ENCODE results near the gene CD109.
"Not testable (repeated sequence)": the region's sequence is repeated elsewhere in the genome, so short reads cannot be mapped to it uniquely, and the experiment has no call there.

CD109 gene

DNA sequence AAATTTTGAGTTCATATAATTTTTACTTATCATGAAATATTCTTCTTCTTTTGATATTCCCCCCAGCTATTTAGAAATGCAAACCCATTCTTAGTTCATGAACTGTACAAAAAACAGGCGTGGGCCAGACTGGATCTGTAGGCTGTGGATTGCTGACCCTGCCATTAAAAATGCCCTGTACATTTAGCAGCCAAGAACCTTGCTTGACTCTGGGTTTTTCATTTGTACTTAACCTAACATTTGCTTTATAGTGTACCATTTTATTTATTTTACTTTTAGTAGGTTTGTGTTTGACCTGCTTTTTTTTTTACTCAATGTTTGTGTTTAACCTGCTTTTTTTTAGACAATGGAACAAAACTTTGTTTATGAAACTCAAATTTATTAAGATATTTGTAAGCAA lies 14.9 kb downstream of the CD109 start:
- no peak overlapping the region for H3K27ac ChIP-seq (ENCODE audit: low read depth, low read length)
- H3K9me3 ChIP-seq (ENCODE audit: control insufficient read depth, insufficient read depth, low read depth, low read length): no peaks in the 10 kb centered on the region
- no peaks in the 10 kb centered on the region for H3K36me3 ChIP-seq (ENCODE audit: control insufficient read depth, insufficient read depth, low read length)
- H3K9ac ChIP-seq (ENCODE audit: low read length): no peak overlapping the region
- peaks cover 14% of the 10 kb centered on the region for H3K4me1 ChIP-seq (ENCODE audit: control insufficient read depth, insufficient read depth, low read length)
- H3K4me3 ChIP-seq (ENCODE audit: low read depth, low read length): no peak overlapping the region
- no peaks in the 10 kb centered on the region for H3K27me3 ChIP-seq (ENCODE audit: control insufficient read depth, insufficient read depth, low read length)

DNA sequence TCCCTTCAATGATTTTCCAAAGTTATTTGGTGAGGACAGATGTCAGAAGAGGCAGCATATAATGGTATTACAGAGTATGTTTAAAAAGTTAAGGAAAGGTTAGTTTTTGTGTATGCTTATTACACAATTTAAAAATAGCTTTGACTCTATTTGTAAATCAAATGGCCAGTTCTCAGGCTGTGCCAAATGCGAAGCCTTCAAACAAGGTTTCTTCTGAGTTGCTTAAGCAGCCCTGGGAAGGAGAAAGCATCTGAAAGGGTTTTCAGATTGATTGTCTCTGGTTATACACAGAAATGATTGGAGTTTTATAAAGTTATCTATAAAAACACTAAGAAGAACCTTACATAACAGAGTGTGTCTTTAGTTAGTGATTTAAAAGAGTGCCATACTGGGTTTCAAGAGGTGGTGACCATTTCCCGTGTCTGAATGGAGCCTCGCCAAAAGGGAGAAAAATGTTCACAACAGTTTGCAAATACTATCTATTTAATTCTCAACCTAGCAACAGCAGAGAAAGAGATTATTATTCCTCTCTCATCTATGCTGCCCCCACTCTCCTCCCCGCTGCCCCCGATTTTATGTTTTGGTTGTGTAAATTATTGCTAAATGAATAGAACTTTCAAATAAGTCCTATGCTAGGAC lies 16.7 kb downstream of the CD109 start:
- Histone ChIP-seq H3K9me3 (ENCODE audit: control insufficient read depth, insufficient read depth, low read depth, low read length) (no peaks in the 10 kb centered on the region), H3K27ac (ENCODE audit: low read depth, low read length) (no peak overlapping the region), H3K4me3 (ENCODE audit: low read depth, low read length) (no peak overlapping the region), H3K4me1 (ENCODE audit: control insufficient read depth, insufficient read depth, low read length) (peaks cover 14% of the 10 kb centered on the region), H3K36me3 (ENCODE audit: control insufficient read depth, insufficient read depth, low read length) (no peaks in the 10 kb centered on the region), H3K9ac (ENCODE audit: low read length) (no peak overlapping the region), H3K27me3 (ENCODE audit: control insufficient read depth, insufficient read depth, low read length) (no peaks in the 10 kb centered on the region)

DNA sequence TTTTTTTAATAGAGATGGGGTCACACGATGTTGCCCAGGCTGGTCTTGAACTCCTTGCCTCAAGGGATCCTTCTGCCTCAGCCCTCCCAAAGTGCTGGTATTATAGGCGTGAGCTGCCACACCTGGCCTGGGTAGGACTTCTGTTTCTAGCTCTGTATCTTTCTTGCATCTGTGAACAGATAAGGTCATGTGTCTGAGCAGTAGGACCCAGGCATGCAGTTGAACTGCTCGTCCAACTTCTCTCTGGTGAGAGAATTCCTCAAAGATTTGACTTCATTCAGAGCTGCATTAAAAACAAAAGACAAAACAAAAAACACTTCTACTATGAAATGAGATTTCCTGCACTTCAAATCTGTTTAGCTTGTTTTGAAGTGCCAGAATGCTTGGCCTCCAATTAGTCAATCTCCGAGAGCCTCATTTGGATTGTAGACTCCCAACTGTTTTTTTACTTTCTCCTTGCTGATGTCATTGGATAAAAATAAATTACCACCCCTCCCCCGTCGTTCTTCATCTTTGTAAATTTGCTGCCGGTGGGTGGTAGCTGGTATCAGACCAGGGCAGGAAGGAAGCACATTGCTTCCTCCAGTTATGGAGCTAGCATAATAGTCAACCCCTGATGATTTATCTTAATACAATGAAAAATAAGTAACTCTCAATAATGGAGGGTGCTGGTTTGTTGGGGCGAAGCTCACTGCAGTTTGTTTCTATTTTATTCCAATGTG lies 17.6 kb downstream of the CD109 start:
- Histone ChIP-seq H3K27me3 (ENCODE audit: control insufficient read depth, insufficient read depth, low read length) (no peaks in the 10 kb centered on the region), H3K9ac (ENCODE audit: low read length) (no peak overlapping the region), H3K9me3 (ENCODE audit: control insufficient read depth, insufficient read depth, low read depth, low read length) (no peaks in the 10 kb centered on the region), H3K4me3 (ENCODE audit: low read depth, low read length) (no peak overlapping the region), H3K4me1 (ENCODE audit: control insufficient read depth, insufficient read depth, low read length) (peaks cover 14% of the 10 kb centered on the region), H3K36me3 (ENCODE audit: control insufficient read depth, insufficient read depth, low read length) (no peaks in the 10 kb centered on the region), H3K27ac (ENCODE audit: low read depth, low read length) (no peak overlapping the region)

DNA sequence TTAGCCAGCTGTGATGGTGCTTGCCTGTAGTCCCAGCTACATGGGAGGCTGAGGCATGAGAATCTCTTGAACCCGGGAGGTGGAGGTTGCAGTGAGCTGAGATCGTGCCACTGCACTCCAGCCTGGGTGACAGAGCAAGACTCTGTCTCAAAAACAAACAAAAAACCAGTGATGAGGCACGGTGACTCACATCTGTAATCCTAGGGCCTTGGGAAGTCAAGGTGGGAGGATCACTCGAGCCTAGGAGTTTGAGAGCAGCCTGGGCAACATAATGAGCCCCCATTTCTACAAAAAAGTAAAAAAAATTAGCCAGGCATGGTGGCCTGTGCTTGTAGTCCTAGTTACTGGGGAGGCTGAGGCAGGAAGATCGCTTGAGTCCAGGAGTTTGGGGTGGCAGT lies 19.1 kb downstream of the CD109 start:
- H3K4me3 ChIP-seq (ENCODE audit: low read depth, low read length); H3K27me3 ChIP-seq (ENCODE audit: control insufficient read depth, insufficient read depth, low read length); H3K9ac ChIP-seq (ENCODE audit: low read length); H3K36me3 ChIP-seq (ENCODE audit: control insufficient read depth, insufficient read depth, low read length); H3K27ac ChIP-seq (ENCODE audit: low read depth, low read length); H3K9me3 ChIP-seq (ENCODE audit: control insufficient read depth, insufficient read depth, low read depth, low read length): not testable (repeated sequence)
- H3K4me1 ChIP-seq (ENCODE audit: control insufficient read depth, insufficient read depth, low read length): peaks cover 14% of the 10 kb centered on the region

DNA sequence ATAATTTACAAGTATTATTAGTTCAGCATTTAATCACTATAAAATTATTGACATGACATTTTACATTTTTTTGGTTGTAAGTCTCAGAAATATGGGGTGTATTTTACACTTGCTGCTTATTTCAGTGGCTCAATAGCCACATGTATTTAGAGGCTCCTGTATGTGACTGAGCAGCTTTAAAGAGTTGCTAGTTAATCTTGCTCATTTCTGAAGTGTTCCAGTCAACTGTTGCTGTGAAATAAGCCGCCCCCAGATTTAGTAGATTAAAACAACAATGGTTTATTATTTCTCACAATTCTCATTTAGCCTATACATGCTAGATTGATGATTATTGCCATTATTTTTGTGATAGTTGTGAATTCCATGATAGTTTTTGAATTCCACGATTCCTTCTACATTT lies 23.0 kb downstream of the CD109 start:
- no peak overlapping the region for H3K9ac ChIP-seq (ENCODE audit: low read length)
- no peaks in the 10 kb centered on the region for H3K9me3 ChIP-seq (ENCODE audit: control insufficient read depth, insufficient read depth, low read depth, low read length)
- H3K4me3 ChIP-seq (ENCODE audit: low read depth, low read length): no peak overlapping the region
- no peaks in the 10 kb centered on the region for H3K27me3 ChIP-seq (ENCODE audit: control insufficient read depth, insufficient read depth, low read length)
- peaks cover 4% of the 10 kb centered on the region for H3K4me1 ChIP-seq (ENCODE audit: control insufficient read depth, insufficient read depth, low read length)
- no peak overlapping the region for H3K27ac ChIP-seq (ENCODE audit: low read depth, low read length)
- no peaks in the 10 kb centered on the region for H3K36me3 ChIP-seq (ENCODE audit: control insufficient read depth, insufficient read depth, low read length)

DNA sequence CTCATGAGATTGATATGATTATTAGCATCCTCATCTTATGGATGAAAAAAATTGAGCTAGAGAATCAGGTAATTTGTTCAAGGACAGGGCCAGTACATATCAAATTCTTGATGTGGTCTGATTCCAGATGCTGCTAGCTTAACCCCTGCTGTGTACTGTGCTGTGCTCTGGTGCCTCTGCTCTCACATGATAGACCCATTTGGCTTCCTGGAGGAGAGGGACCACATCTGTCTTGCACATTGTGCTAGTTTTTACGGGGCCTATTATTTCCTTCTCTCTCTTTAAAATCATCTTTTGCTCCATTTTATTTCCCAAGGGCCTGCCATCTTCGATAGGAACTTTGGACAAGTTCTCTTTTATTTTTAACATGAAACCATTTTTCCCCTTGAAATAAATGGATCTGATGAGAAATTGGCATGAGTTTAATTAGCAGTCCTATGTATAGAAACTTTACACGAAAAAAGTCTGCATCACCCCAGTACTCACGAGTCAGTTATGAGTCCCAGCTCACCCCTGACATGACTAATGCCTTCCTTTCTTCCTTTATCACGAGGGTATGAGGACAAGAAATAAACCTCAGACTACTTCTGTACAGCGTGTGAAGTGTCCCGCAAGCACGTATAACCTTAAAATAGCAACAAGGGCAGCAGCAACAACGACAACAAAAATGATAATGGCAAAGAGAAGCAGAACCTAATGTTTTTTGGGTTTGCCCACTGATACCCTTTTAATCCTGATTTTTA lies 26.5 kb downstream of the CD109 start:
- Histone ChIP-seq H3K4me3 (ENCODE audit: low read depth, low read length) (no peak overlapping the region), H3K4me1 (ENCODE audit: control insufficient read depth, insufficient read depth, low read length) (no peaks in the 10 kb centered on the region), H3K27ac (ENCODE audit: low read depth, low read length) (no peak overlapping the region), H3K9ac (ENCODE audit: low read length) (no peak overlapping the region), H3K27me3 (ENCODE audit: control insufficient read depth, insufficient read depth, low read length) (no peaks in the 10 kb centered on the region), H3K36me3 (ENCODE audit: control insufficient read depth, insufficient read depth, low read length) (no peaks in the 10 kb centered on the region), H3K9me3 (ENCODE audit: control insufficient read depth, insufficient read depth, low read depth, low read length) (no peaks in the 10 kb centered on the region)

DNA sequence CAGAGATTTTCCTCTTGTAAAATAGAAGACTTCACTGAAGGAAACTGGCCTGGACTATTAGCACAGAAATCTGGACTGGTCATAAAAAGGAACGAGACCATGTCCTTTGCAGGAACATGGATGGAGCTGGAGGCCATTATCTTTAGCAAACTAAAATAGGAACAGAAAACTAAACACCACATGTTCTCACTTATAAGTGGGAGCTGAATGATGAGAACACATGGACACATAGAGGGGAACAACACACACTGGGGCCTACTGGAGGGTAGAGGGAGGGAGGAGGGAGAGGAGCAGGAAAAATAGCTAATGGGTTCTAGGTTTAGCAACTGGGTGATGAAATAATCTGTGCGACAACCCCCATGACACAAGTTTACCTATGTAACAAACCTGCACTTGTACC lies 27.5 kb downstream of the CD109 start:
- not testable (repeated sequence) for H3K27me3 ChIP-seq (ENCODE audit: control insufficient read depth, insufficient read depth, low read length); H3K9me3 ChIP-seq (ENCODE audit: control insufficient read depth, insufficient read depth, low read depth, low read length); H3K9ac ChIP-seq (ENCODE audit: low read length); H3K4me3 ChIP-seq (ENCODE audit: low read depth, low read length); H3K27ac ChIP-seq (ENCODE audit: low read depth, low read length); H3K36me3 ChIP-seq (ENCODE audit: control insufficient read depth, insufficient read depth, low read length); H3K4me1 ChIP-seq (ENCODE audit: control insufficient read depth, insufficient read depth, low read length)

DNA sequence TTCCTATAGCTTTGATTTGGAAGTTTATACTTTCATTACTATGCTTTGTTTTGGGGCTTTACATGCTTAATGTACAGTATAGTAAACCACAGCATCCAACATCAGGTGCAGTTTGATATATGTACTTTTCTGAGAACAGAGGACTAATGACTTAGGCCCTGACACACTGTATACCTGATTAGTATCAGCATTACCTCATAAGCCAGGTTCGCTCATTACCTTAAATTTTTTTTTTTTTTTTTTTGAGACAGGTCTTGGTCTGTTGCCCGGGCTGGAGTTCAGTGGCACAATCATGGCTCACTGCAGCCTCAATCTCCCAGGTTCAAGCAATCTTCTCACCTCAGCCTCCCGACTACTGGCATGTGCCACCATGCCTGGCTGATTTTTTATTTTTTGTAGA lies 28.4 kb downstream of the CD109 start:
- Histone ChIP-seq H3K9ac (ENCODE audit: low read length) (no peak overlapping the region), H3K4me3 (ENCODE audit: low read depth, low read length) (no peak overlapping the region), H3K4me1 (ENCODE audit: control insufficient read depth, insufficient read depth, low read length) (no peaks in the 10 kb centered on the region), H3K27me3 (ENCODE audit: control insufficient read depth, insufficient read depth, low read length) (no peaks in the 10 kb centered on the region), H3K36me3 (ENCODE audit: control insufficient read depth, insufficient read depth, low read length) (no peaks in the 10 kb centered on the region), H3K27ac (ENCODE audit: low read depth, low read length) (no peak overlapping the region), H3K9me3 (ENCODE audit: control insufficient read depth, insufficient read depth, low read depth, low read length) (no peaks in the 10 kb centered on the region)

DNA sequence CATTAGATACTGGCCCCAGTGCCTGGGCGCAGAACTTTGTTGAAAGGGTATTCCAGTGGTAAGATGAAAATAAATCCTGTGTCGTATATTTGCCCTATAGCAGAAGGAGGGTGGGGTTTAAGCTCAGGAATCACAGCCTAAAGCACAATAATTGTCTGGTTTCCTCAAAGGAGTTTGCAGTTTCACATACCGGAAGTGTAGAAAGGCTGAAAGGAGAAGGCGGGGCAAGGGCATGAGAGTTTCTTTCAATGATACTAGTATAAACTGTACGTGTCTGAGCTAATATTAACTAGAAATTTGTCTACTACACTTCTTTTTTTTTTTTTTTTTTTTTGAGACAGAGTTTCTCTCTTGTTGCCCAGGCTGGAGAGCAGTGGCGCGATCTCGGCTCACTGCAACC lies 29.2 kb downstream of the CD109 start:
- H3K27me3 ChIP-seq (ENCODE audit: control insufficient read depth, insufficient read depth, low read length); H3K9me3 ChIP-seq (ENCODE audit: control insufficient read depth, insufficient read depth, low read depth, low read length); H3K27ac ChIP-seq (ENCODE audit: low read depth, low read length); H3K36me3 ChIP-seq (ENCODE audit: control insufficient read depth, insufficient read depth, low read length); H3K4me1 ChIP-seq (ENCODE audit: control insufficient read depth, insufficient read depth, low read length); H3K4me3 ChIP-seq (ENCODE audit: low read depth, low read length); H3K9ac ChIP-seq (ENCODE audit: low read length): not testable (repeated sequence)

DNA sequence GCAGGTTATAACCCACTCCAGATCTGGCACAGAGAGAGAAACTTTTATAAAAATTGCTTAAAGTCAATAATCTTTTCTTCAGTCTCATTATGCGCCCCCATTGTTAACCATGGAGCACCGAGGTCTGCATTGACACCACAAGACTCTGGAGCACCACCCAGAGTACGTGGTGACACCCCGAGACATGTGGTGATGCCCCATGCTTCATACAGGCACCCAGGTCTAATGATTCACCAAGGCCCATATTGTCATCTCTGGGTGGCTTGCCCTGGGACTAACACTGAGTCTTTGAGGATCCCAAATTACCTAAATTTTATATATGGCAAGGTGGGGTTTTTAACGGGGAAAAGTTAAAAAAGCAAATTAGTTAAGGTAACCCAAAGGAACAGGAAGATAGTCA lies 31.1 kb downstream of the CD109 start:
- H3K36me3 ChIP-seq (ENCODE audit: control insufficient read depth, insufficient read depth, low read length): no peaks in the 10 kb centered on the region
- H3K9me3 ChIP-seq (ENCODE audit: control insufficient read depth, insufficient read depth, low read depth, low read length): no peaks in the 10 kb centered on the region
- no peaks in the 10 kb centered on the region for H3K4me1 ChIP-seq (ENCODE audit: control insufficient read depth, insufficient read depth, low read length)
- no peak overlapping the region for H3K4me3 ChIP-seq (ENCODE audit: low read depth, low read length)
- no peaks in the 10 kb centered on the region for H3K27me3 ChIP-seq (ENCODE audit: control insufficient read depth, insufficient read depth, low read length)
- no peak overlapping the region for H3K9ac ChIP-seq (ENCODE audit: low read length)
- H3K27ac ChIP-seq (ENCODE audit: low read depth, low read length): no peak overlapping the region

DNA sequence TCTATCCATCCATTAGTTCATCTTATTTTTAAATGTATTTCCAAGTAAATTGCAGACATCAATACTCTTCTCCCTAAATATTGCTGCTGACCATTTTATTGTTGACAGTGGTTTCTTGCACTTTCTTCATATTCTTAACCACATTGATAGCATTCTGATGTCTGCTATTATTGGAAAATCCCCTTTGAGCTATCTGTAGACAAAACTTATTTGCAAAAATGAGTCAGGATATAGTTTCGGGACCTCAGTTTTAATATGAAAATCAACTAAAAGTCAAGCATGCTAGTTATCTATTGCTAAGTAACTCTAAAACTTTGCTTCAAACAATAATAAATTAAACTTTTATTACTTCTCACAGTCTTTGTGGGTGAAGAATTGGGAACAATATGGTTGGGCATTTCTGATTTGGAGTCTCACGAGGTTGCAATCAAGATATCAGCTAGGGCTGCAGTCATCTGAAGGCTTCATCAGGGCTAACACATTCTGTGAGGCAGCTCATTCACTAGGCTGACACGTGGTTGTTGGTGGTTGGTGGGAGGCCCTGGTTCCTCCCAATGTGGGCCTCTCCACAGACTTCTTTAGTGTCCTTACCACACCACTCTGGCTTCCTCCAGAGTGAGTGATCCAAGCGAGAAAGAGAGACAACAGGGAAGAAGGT lies 32.7 kb downstream of the CD109 start:
- Histone ChIP-seq H3K36me3 (ENCODE audit: control insufficient read depth, insufficient read depth, low read length) (no peaks in the 10 kb centered on the region), H3K27me3 (ENCODE audit: control insufficient read depth, insufficient read depth, low read length) (no peaks in the 10 kb centered on the region), H3K9ac (ENCODE audit: low read length) (no peak overlapping the region), H3K27ac (ENCODE audit: low read depth, low read length) (no peak overlapping the region), H3K4me1 (ENCODE audit: control insufficient read depth, insufficient read depth, low read length) (no peaks in the 10 kb centered on the region), H3K4me3 (ENCODE audit: low read depth, low read length) (no peak overlapping the region), H3K9me3 (ENCODE audit: control insufficient read depth, insufficient read depth, low read depth, low read length) (no peaks in the 10 kb centered on the region)
